ENCODE data around the gene CENPC. TPM values are rescaled to one million over a fixed set of nuclear protein-coding genes. Genes with fewer than 3 reads are reported as not detected.

CENPC gene
- total and polyA plus RNA-seq, 2 donors (not counting 3 experiments of a cell fraction or from before 2014, with no cell fraction given) = 3.6 to 26.4 TPM

DNA sequence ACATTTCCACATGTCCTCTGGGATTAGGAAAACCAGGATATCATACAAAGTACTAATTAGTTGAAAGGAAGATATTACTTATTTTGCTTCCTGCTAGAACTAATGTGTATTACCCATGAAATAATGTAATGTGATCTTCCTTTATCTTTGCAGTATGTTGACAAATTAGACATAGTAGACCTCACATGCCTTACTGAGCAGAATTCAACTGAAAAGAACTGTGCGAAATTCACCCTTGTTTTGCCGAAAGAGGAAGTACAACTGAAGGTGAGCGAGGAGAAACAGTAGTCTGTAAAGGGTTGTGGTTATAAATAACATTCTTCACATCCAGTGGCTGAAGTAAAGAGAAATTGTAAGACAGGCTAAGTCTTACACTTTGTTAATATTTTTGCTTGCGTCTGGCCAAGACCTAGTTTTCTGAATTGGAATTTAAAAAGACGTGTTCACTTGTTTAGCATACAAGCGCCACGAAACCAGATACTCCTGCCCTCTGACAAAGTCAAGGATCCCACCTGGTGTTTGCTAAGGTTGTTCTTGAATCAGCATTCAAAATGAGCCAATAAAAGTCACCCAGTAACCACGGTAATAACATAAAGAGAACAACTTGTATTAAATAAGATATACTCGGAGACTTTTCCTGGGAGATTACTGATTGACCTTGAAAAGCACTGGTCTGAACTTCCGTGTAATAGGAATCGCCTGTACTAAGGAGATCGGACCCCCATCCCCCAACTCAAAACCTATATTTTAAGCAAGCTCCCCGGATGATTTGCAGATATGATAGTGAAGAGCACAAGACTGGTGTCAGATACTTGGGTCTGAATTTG is 30.1 kb upstream of the CENPC start:
- H3K27ac ChIP-seq (ENCODE audit: insufficient read depth, low read depth, low read length) = no peak overlapping the region
- no peaks in the 10 kb centered on the region for H3K4me1 ChIP-seq (ENCODE audit: control insufficient read depth, extremely low read depth, insufficient read depth, low read length)
- no peaks in the 10 kb centered on the region for H3K9me3 ChIP-seq (replicated peaks; ENCODE audit: control insufficient read depth, insufficient read depth, low read length)
- H3K79me2 ChIP-seq (ENCODE audit: control insufficient read depth, insufficient read depth, low read length) = no peaks in the 10 kb centered on the region
- dilution Hi-C loops (cut with MboI; ENCODE audit: extremely low pct_ligation_motif_present, low sequenced_read_pairs) = no loop called here
- FAIRE-seq (no peak), DNase-seq (ENCODE audit: low read depth, low spot score) (no peak)
- TF ChIP-seq CTCF (IDR thresholded peaks at IDR 0.05; ENCODE audit: extremely low read depth in 1 of 2, insufficient read depth in 1 of 2, low read depth in 1 of 2, low read length in 2 of 2) = no peak
- TF ChIP-seq FOS (IDR thresholded peaks at IDR 0.05; ENCODE audit: borderline replicate concordance, insufficient read depth, low read length) = no peak
- no peak for TF ChIP-seq GATA2 (IDR thresholded peaks at IDR 0.05; ENCODE audit: insufficient read depth, insufficient read length, low read depth, low read length)
- no peak for TF ChIP-seq POLR2AphosphoS5 (IDR thresholded peaks at IDR 0.05; ENCODE audit: insufficient read depth, low read depth, low read length)
- TF ChIP-seq JUN (IDR thresholded peaks at IDR 0.05; ENCODE audit: borderline replicate concordance, insufficient read depth, insufficient read length, low read depth) = no peak
- TF ChIP-seq MYC (IDR thresholded peaks at IDR 0.05; ENCODE audit: low read depth, low read length) = no peak
- no peak for TF ChIP-seq EZH2 (IDR thresholded peaks at IDR 0.05; ENCODE audit: borderline replicate concordance, low read depth, low read length, severe bottlenecking)
- TF ChIP-seq, protein P1, sequence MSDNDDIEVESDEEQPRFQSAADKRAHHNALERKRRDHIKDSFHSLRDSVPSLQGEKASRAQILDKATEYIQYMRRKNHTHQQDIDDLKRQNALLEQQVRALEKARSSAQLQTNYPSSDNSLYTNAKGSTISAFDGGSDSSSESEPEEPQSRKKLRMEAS (IDR thresholded peaks at IDR 0.05; ENCODE audit: insufficient read depth, insufficient read length) = no peak
- TF ChIP-seq POLR2A (IDR thresholded peaks at IDR 0.05; ENCODE audit: low read depth, low read length) = no peak
- H2AFZ ChIP-seq (ENCODE audit: low read depth, low read length) = no peak overlapping the region
- H4K20me1 ChIP-seq (replicated peaks; ENCODE audit: control insufficient read depth, extremely low read depth, insufficient read depth, low read length) = no peaks in the 10 kb centered on the region
- no peak overlapping the region for H3K9ac ChIP-seq (replicated peaks; ENCODE audit: extremely low read depth, insufficient read depth, low read length)
- intact Hi-C loops (cut with micrococcal nuclease) = no loop called here
- no peak overlapping the region for H3K4me2 ChIP-seq (ENCODE audit: insufficient read depth, low read length)
- no peak overlapping the region for H3K4me3 ChIP-seq (replicated peaks in 1 of 3; ENCODE audit: insufficient read depth in 1 of 3, low read depth in 1 of 3, low read length in 3 of 3)
- no TSS peak for BruUV-seq (replicated peaks)
- no peaks in the 10 kb centered on the region for H3K27me3 ChIP-seq (ENCODE audit: control insufficient read depth in 2 of 2, insufficient read depth in 2 of 2, low read length in 2 of 2)
- ChIA-PET POLR2A (no interaction called here), CTCF (no interaction called here)
- no peaks in the 10 kb centered on the region for H3K36me3 ChIP-seq (ENCODE audit: control insufficient read depth in 2 of 2, extremely low read depth in 1 of 2, insufficient read depth in 2 of 2, low read length in 2 of 2)
- no peaks in the 10 kb centered on the region for H3K9me1 ChIP-seq (replicated peaks; ENCODE audit: control insufficient read depth, extremely low read depth, insufficient read depth, low read length)
